ENCODE results near the gene ERC2.

The ERC2 gene

GRCh38 chr3:55812394-55813013 is 655.8 kb downstream of the ERC2 start:
- no peak for DNase-seq

- DNase-seq, result no peak
Observed at GRCh38 chr3:55807210-55807609, 661.1 kb downstream of the ERC2 start.

- DNase-seq, result no peak
Observed at GRCh38 chr3:55805169-55805568, 663.1 kb downstream of the ERC2 start.

GRCh38 chr3:55804170-55805095 is 663.8 kb downstream of the ERC2 start:
- DNase-seq, result no peak

- DNase-seq, result no peak
Observed at GRCh38 chr3:55802816-55803215, 665.5 kb downstream of the ERC2 start.

GRCh38 chr3:55801676-55802075 is 666.6 kb downstream of the ERC2 start:
- no peak for DNase-seq

- no peak for DNase-seq
Observed at GRCh38 chr3:55801068-55801467, 667.2 kb downstream of the ERC2 start.

GRCh38 chr3:55797775-55798174 is 670.5 kb downstream of the ERC2 start:
- DNase-seq, result no peak

- no peak for DNase-seq
Observed at GRCh38 chr3:55797084-55797483, 671.2 kb downstream of the ERC2 start.

- DNase-seq, result no peak
Observed at GRCh38 chr3:55796533-55796932, 671.7 kb downstream of the ERC2 start.

- no peak for DNase-seq
Observed at GRCh38 chr3:55795746-55796145, 672.5 kb downstream of the ERC2 start.

GRCh38 chr3:55795296-55795695 is 673.0 kb downstream of the ERC2 start:
- DNase-seq, result no peak

GRCh38 chr3:55792742-55793141 is 675.5 kb downstream of the ERC2 start:
- DNase-seq, result no peak

- DNase-seq, result no peak
Observed at GRCh38 chr3:55792009-55792408, 676.3 kb downstream of the ERC2 start.

GRCh38 chr3:55790596-55791350 is 677.5 kb downstream of the ERC2 start:
- DNase-seq, result no peak

- DNase-seq, result no peak
Observed at GRCh38 chr3:55789516-55789915, 678.8 kb downstream of the ERC2 start.

- no peak for DNase-seq
Observed at GRCh38 chr3:55782807-55783206, 685.5 kb downstream of the ERC2 start.

- DNase-seq, result no peak
Observed at GRCh38 chr3:55782351-55782750, 685.9 kb downstream of the ERC2 start.

GRCh38 chr3:55780913-55781312 is 687.4 kb downstream of the ERC2 start:
- no peak for DNase-seq

- no peak for DNase-seq
Observed at GRCh38 chr3:55779543-55779942, 688.7 kb downstream of the ERC2 start.

GRCh38 chr3:55775366-55776154 is 692.7 kb downstream of the ERC2 start:
- DNase-seq, result no peak

GRCh38 chr3:55774856-55775255 is 693.4 kb downstream of the ERC2 start:
- no peak for DNase-seq

- DNase-seq, result no peak
Observed at GRCh38 chr3:55771503-55771902, 696.8 kb downstream of the ERC2 start.

All from NCI-H226 (cell line).